Suprapubic skin (tissue), 4 donors: ENCODE results near the gene SLC22A4. TPM values are rescaled to one million over a fixed set of nuclear protein-coding genes. Genes with fewer than 3 reads are reported as not detected.

ENCODE experiments used
- DNase-seq, 2 donors: peaks; one replicate each; pipeline ENCODE4 v3.0.0-alpha.2; 2019; ENCODE audit warnings: low spot score in 2 of 2
- H3K27ac ChIP-seq: fragments of 200-600 bp; sonication (generic); one replicate; pipeline ENCODE4 v1.5.1; 2019
- H3K27me3 ChIP-seq: fragments of 200-600 bp; sonication (generic); one replicate; pipeline ENCODE4 v1.5.1; 2019
- H3K36me3 ChIP-seq: fragments of 200-600 bp; sonication (generic); one replicate; pipeline ENCODE4 v1.5.1; 2019
- H3K4me1 ChIP-seq: fragments of 200-600 bp; sonication (generic); one replicate; pipeline ENCODE4 v1.5.1; 2019
- H3K4me3 ChIP-seq: fragments of 200-600 bp; sonication (generic); one replicate; pipeline ENCODE4 v1.5.1; 2019; ENCODE audit warnings: mild to moderate bottlenecking
- H3K9me3 ChIP-seq: fragments of 200-600 bp; sonication (generic); one replicate; pipeline ENCODE4 v1.5.1; 2019
- CTCF ChIP-seq, 2 donors: fragments of 200-600 bp in 1 of 2; fragments of 450-650 bp in 1 of 2; sonication (generic) in 1 of 2; IDR thresholded peaks; one replicate each; pipeline ENCODE4 v1.5.1; 2016 to 2019; ENCODE audit warnings: antibody characterized with exemption in 2 of 2, mild to moderate bottlenecking in 1 of 2, moderate library complexity in 1 of 2
- EP300 ChIP-seq: sonication (generic); formaldehyde crosslinking; IDR thresholded peaks from one replicate; pipeline ENCODE4 v1.6.1; 2017; ENCODE audit warnings: antibody characterized with exemption
- POLR2A ChIP-seq, 2 donors: fragments of 450-650 bp; IDR thresholded peaks; one replicate each; pipeline ENCODE4 v1.6.1; 2017; ENCODE audit warnings: antibody characterized with exemption in 2 of 2, mild to moderate bottlenecking in 2 of 2, moderate library complexity in 2 of 2
- POLR2AphosphoS5 ChIP-seq, 3 donors: sonication (generic); formaldehyde crosslinking; IDR thresholded peaks; one replicate each; pipeline ENCODE4 v1.6.1; 2017; ENCODE audit warnings: antibody characterized with exemption in 3 of 3
- WGBS: methylation state at CpG from one replicate; pipeline ENCODE4 v1.1.5; 2018; 5-methylcytosine and 5-hydroxymethylcytosine counted together
- total RNA-seq, 4 donors: library from RNA; depleted of rRNA; stranded (reverse); fragments of >200 nt; gene quantifications; one replicate each; pipeline ENCODE4 v1.1.0, GENCODE V29; 2016

SLC22A4 gene
- total RNA-seq, 4 donors from 2014 or later, result 0.32 to 1.9 (median 1.3) TPM

GRCh38 chr5:132344775-132345514 lies 50.8 kb downstream of the SLC22A4 start:
- no peak for TF ChIP-seq POLR2A (IDR thresholded peaks at IDR 0.05)
- TF ChIP-seq POLR2AphosphoS5 (IDR thresholded peaks at IDR 0.05), result no peak
- no peak for TF ChIP-seq EP300
- TF ChIP-seq CTCF (IDR thresholded peaks at IDR 0.05), result no peak
- no peak overlapping the region for H3K27ac ChIP-seq
- H3K4me1 ChIP-seq, result no peaks in the 10 kb centered on the region
- no peaks in the 10 kb centered on the region for H3K27me3 ChIP-seq
- no peak overlapping the region for H3K4me3 ChIP-seq
- DNase-seq, result no peak
- 75% methylated on average over 5 of the region's 5 CpGs for WGBS
- H3K36me3 ChIP-seq, result peaks cover 12% of the 10 kb centered on the region
- H3K9me3 ChIP-seq, result peaks cover 10% of the 10 kb centered on the region

GRCh38 chr5:132353486-132353995 lies 59.3 kb downstream of the SLC22A4 start:
- H3K4me1 ChIP-seq, result no peaks in the 10 kb centered on the region
- H3K27me3 ChIP-seq, result no peaks in the 10 kb centered on the region
- peaks cover 11% of the 10 kb centered on the region for H3K36me3 ChIP-seq
- H3K4me3 ChIP-seq, result no peak overlapping the region
- no peak for TF ChIP-seq POLR2A (IDR thresholded peaks at IDR 0.05)
- TF ChIP-seq CTCF (IDR thresholded peaks at IDR 0.05), result no peak
- TF ChIP-seq POLR2AphosphoS5 (IDR thresholded peaks at IDR 0.05), result no peak
- WGBS, result 95% methylated on average over 1 of the region's 1 CpG
- no peak overlapping the region for H3K27ac ChIP-seq
- H3K9me3 ChIP-seq, result peaks cover 10% of the 10 kb centered on the region
- DNase-seq, result no peak

GRCh38 chr5:132354381-132355139 lies 60.4 kb downstream of the SLC22A4 start:
- DNase-seq, result no peak
- Histone ChIP-seq H3K27me3 (no peaks in the 10 kb centered on the region), H3K4me3 (no peak overlapping the region), H3K9me3 (peaks cover 4% of the 10 kb centered on the region), H3K27ac (no peak overlapping the region), H3K4me1 (no peaks in the 10 kb centered on the region), H3K36me3 (peaks cover under 1% of the 10 kb centered on the region)
- TF ChIP-seq POLR2AphosphoS5 (IDR thresholded peaks at IDR 0.05) (no peak), CTCF (IDR thresholded peaks at IDR 0.05) (no peak), POLR2A (IDR thresholded peaks at IDR 0.05) (no peak), EP300 (no peak)
- 89% methylated on average over 1 of the region's 1 CpG for WGBS

GRCh38 chr5:132355140-132355765 lies 61.1 kb downstream of the SLC22A4 start:
- Histone ChIP-seq H3K4me3 (no peak overlapping the region), H3K27me3 (no peaks in the 10 kb centered on the region), H3K27ac (no peak overlapping the region), H3K4me1 (no peaks in the 10 kb centered on the region), H3K36me3 (no peaks in the 10 kb centered on the region), H3K9me3 (no peaks in the 10 kb centered on the region)
- no peak for TF ChIP-seq CTCF (IDR thresholded peaks at IDR 0.05)
- TF ChIP-seq EP300, result no peak
- TF ChIP-seq POLR2AphosphoS5 (IDR thresholded peaks at IDR 0.05), result no peak
- TF ChIP-seq POLR2A (IDR thresholded peaks at IDR 0.05), result no peak
- DNase-seq, result no peak
- whole genome bisulfite sequencing, result 100% methylated on average over 3 of the region's 3 CpGs

GRCh38 chr5:132358775-132359174 lies 64.6 kb downstream of the SLC22A4 start:
- no peaks in the 10 kb centered on the region for H3K36me3 ChIP-seq
- H3K27ac ChIP-seq, result no peak overlapping the region
- TF ChIP-seq CTCF (IDR thresholded peaks at IDR 0.05) (no peak), EP300 (no peak), POLR2AphosphoS5 (IDR thresholded peaks at IDR 0.05) (no peak), POLR2A (IDR thresholded peaks at IDR 0.05) (no peak)
- 96% methylated on average over 1 of the region's 1 CpG for WGBS
- no peaks in the 10 kb centered on the region for H3K27me3 ChIP-seq
- H3K4me3 ChIP-seq, result no peak overlapping the region
- no peaks in the 10 kb centered on the region for H3K9me3 ChIP-seq
- peaks cover 6% of the 10 kb centered on the region for H3K4me1 ChIP-seq
- DNase-seq, result no peak
